Measurements from ENCODE around the gene OR4N5.
A peak's percentile ranks its signal among the peaks of the same experiment; 100 is the strongest.
"Not testable (repeated sequence)": the region's sequence is repeated elsewhere in the genome, so short reads cannot be mapped to it uniquely, and the experiment has no call there.

OR4N5 gene

GRCh38 chr14:20144820-20145219, 6.2 kb downstream of the OR4N5 start (continued):
- TF ChIP-seq POU6F1 (CRISPR knock-in tag; IDR thresholded peaks at IDR 0.05; ENCODE audit: borderline replicate concordance, low read depth): no peak
- no peak for TF ChIP-seq SNAI2 (CRISPR knock-in tag; IDR thresholded peaks at IDR 0.05)
- TF ChIP-seq ZNF565 (CRISPR knock-in tag; conservative IDR thresholded peaks at IDR 0.05; ENCODE audit: low read depth): no peak
- no peak for TF ChIP-seq TSHZ2 (CRISPR knock-in tag; IDR thresholded peaks at IDR 0.05)
- no peak for TF ChIP-seq CSDC2 (CRISPR knock-in tag; IDR thresholded peaks at IDR 0.05)
- TF ChIP-seq CSRNP3 (CRISPR knock-in tag; IDR thresholded peaks at IDR 0.05): no peak

GRCh38 chr14:20164462-20164861, 25.8 kb downstream of the OR4N5 start:
- no peak for ATAC-seq
- TF ChIP-seq GLIS3 (CRISPR knock-in tag; IDR thresholded peaks at IDR 0.05): no peak
- TF ChIP-seq PATZ1 (CRISPR knock-in tag; IDR thresholded peaks at IDR 0.05; ENCODE audit: borderline replicate concordance): no peak

DNA sequence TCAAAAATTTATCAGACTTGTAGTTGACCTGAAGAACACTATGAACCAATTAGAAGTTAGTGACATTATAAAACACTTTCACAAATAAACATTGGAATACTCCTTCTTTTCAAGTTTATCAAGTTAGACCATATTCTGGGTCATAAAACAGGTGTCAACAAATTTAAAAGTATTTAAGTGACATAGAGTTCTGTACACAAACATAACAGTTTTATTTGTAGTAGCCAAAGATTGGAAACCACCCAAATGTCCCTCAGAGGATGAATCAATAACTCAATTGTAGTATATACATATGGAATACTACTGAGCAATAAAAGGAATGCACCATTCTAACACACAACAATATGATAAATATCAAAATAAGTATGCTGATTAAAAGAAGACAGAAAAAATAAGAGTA, 28.5 kb downstream of the OR4N5 start:
- no peak for TF ChIP-seq ZFP30 (CRISPR knock-in tag; IDR thresholded peaks at IDR 0.05)
- no peak for ATAC-seq

GRCh38 chr14:20169852-20170251, 31.2 kb downstream of the OR4N5 start:
- ATAC-seq: peak; percentile 99

DNA sequence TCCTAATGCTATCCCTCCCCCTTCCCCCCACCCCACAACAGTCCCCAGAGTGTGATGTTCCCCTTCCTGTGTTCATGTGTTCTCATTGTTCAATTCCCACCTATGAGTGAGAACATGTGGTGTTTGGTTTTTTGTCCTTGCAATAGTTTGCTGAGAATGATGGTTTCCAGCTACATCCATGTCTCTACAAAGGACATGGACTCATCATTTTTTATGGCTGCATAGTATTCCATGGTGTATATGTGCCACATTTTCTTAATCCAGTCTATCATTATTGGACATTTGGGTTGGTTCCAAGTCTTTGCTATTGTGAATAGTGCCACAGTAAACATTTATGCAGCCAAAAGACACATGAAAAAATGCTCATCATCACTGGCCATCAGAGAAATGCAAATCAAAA, 35.6 kb downstream of the OR4N5 start:
- not testable (repeated sequence) for ATAC-seq

GRCh38 chr14:20176330-20176729, 37.7 kb downstream of the OR4N5 start:
- peak; percentile 47; the same call in 2 of the 3 replicates for ATAC-seq
- TF ChIP-seq CSDC2 (CRISPR knock-in tag; IDR thresholded peaks at IDR 0.05): no peak
- TF ChIP-seq GLIS3 (CRISPR knock-in tag; IDR thresholded peaks at IDR 0.05): no peak
- no peak for TF ChIP-seq ISL1 (CRISPR knock-in tag; IDR thresholded peaks at IDR 0.05)
- no peak for TF ChIP-seq PPARA (CRISPR knock-in tag; IDR thresholded peaks at IDR 0.05; ENCODE audit: borderline replicate concordance)
- TF ChIP-seq ARNTL (CRISPR knock-in tag; IDR thresholded peaks at IDR 0.05; ENCODE audit: borderline replicate concordance, low read depth): no peak
- no peak for TF ChIP-seq TCF4 (CRISPR knock-in tag; IDR thresholded peaks at IDR 0.05; ENCODE audit: borderline replicate concordance)
- TF ChIP-seq ZNF70 (CRISPR knock-in tag; IDR thresholded peaks at IDR 0.05): no peak
- TF ChIP-seq PATZ1 (CRISPR knock-in tag; IDR thresholded peaks at IDR 0.05; ENCODE audit: borderline replicate concordance): no peak
- TF ChIP-seq ESRRG (CRISPR knock-in tag; IDR thresholded peaks at IDR 0.05): no peak
- TF ChIP-seq, protein P1, sequence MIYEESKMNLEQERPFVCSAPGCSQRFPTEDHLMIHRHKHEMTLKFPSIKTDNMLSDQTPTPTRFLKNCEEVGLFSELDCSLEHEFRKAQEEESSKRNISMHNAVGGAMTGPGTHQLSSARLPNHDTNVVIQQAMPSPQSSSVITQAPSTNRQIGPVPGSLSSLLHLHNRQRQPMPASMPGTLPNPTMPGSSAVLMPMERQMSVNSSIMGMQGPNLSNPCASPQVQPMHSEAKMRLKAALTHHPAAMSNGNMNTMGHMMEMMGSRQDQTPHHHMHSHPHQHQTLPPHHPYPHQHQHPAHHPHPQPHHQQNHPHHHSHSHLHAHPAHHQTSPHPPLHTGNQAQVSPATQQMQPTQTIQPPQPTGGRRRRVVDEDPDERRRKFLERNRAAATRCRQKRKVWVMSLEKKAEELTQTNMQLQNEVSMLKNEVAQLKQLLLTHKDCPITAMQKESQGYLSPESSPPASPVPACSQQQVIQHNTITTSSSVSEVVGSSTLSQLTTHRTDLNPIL (CRISPR knock-in tag; IDR thresholded peaks at IDR 0.05; ENCODE audit: low read depth): no peak
- no peak for TF ChIP-seq TOX (CRISPR knock-in tag; IDR thresholded peaks at IDR 0.05; ENCODE audit: borderline replicate concordance)
- TF ChIP-seq ZC3H10 (CRISPR knock-in tag; IDR thresholded peaks at IDR 0.05): no peak
- no peak for TF ChIP-seq ZFP3 (CRISPR knock-in tag; IDR thresholded peaks at IDR 0.05)
- TF ChIP-seq BACH2 (CRISPR knock-in tag; IDR thresholded peaks at IDR 0.05; ENCODE audit: borderline replicate concordance): no peak
- no peak for TF ChIP-seq RARB (CRISPR knock-in tag; IDR thresholded peaks at IDR 0.05)

All from SK-N-SH treated with all-trans-retinoic acid at 6 μM for 48 hours (cell line).